Measurements from ENCODE around the gene CACNG7.
"Not testable (repeated sequence)": the region's sequence is repeated elsewhere in the genome, so short reads cannot be mapped to it uniquely, and the experiment has no call there.

The CACNG7 gene

DNA sequence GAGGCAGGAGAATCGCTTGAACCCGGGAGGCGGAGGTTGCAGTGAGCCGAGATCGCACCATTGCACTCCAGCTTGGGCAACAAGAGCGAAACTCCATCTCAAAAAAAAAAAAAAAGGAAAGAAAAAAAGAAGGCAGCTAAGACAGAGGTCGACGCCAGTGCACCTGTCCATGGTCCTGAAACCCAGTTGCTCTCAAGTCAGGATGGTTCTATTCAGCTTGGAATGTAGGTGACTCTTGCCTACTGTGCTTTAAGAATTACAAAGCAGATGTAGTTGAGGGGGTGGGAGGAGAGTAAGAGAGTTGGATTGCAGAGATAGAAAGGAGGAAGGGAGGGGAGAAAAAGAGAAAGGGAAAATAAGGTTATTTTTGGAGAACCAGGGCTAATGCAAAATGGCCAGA lies 18.7 kb downstream of the CACNG7 start:
- peaks cover 47% of the 10 kb centered on the region for H3K36me3 ChIP-seq (ENCODE audit: insufficient read depth, low read length)

DNA sequence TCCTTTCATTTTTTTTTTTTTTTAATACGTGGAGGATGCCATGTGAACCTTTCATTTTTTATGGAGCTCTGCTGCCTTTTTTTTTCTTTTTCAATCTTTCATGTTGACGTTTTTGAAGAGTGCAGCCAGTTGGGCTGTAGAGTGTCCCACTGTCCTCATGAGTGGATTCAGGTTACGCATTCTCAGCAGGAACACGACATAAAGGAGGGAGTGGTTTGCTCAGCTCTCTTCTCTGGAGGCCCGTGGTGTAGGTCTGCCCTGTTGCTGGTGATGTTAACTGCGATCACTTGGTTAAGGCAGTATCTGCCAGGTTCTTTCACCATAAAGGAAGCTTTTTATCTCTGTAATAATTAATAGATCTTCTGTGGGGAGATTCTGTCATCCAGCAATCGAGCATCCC lies 27.0 kb downstream of the CACNG7 start:
- Histone ChIP-seq H3K27me3 (ENCODE audit: insufficient read depth, low read length) (no peaks in the 10 kb centered on the region), H3K9me3 (ENCODE audit: low read length) (peaks cover 6% of the 10 kb centered on the region), H3K4me1 (ENCODE audit: insufficient read depth, low read length) (no peaks in the 10 kb centered on the region), H3K36me3 (ENCODE audit: insufficient read depth, low read length) (peaks cover 54% of the 10 kb centered on the region), H3K4me3 (ENCODE audit: low read length) (no peak overlapping the region), H2AFZ (ENCODE audit: low read depth, low read length) (no peak overlapping the region)

More for the DNA sequence above, 18.7 kb downstream of the CACNG7 start:
- H2AFZ ChIP-seq (ENCODE audit: low read depth, low read length) = no peak overlapping the region
- no peaks in the 10 kb centered on the region for H3K4me1 ChIP-seq (ENCODE audit: insufficient read depth, low read length)
- no peaks in the 10 kb centered on the region for H3K27me3 ChIP-seq (ENCODE audit: insufficient read depth, low read length)
- no peaks in the 10 kb centered on the region for H3K9me3 ChIP-seq (ENCODE audit: low read length)
- no peak overlapping the region for H3K4me3 ChIP-seq (ENCODE audit: low read length)

GRCh38 chr19:53942001-53942786 lies 33.1 kb downstream of the CACNG7 start:
- H3K4me3 ChIP-seq (ENCODE audit: low read length) = no peak overlapping the region

GRCh38 chr19:53944416-53944815 lies 35.3 kb downstream of the CACNG7 start:
- H3K4me1 ChIP-seq (ENCODE audit: insufficient read depth, low read length) = no peaks in the 10 kb centered on the region
- peaks cover 8% of the 10 kb centered on the region for H3K9me3 ChIP-seq (ENCODE audit: low read length)
- H2AFZ ChIP-seq (ENCODE audit: low read depth, low read length) = no peak overlapping the region
- H3K36me3 ChIP-seq (ENCODE audit: insufficient read depth, low read length) = peaks cover 24% of the 10 kb centered on the region
- H3K4me3 ChIP-seq (ENCODE audit: low read length) = no peak overlapping the region
- H3K27me3 ChIP-seq (ENCODE audit: insufficient read depth, low read length) = no peaks in the 10 kb centered on the region

More at GRCh38 chr19:53942001-53942786, 33.1 kb downstream of the CACNG7 start:
- Histone ChIP-seq H3K4me1 (ENCODE audit: insufficient read depth, low read length) (no peaks in the 10 kb centered on the region), H3K9me3 (ENCODE audit: low read length) (peaks cover 11% of the 10 kb centered on the region), H3K36me3 (ENCODE audit: insufficient read depth, low read length) (peaks cover 38% of the 10 kb centered on the region), H2AFZ (ENCODE audit: low read depth, low read length) (no peak overlapping the region), H3K27me3 (ENCODE audit: insufficient read depth, low read length) (no peaks in the 10 kb centered on the region)

DNA sequence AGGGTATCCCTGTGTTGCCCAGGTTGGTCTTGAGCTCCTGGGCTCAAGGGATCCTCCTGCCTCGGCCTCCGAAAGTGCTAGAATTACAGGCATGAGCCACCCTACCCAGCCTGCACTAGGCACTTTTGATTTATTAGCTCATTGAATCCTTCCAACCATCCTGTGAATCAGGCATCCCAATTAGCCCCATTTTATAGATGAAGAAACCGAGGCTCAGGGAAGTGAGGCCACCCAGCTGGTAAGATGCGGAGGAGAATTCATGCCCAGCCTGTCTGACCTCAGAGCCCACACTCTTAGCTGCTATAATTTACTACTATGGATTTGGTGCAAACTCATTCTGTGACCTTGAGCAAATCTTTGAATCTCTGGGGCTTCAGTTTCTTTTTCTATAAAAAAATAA lies 35.9 kb downstream of the CACNG7 start:
- peaks cover 5% of the 10 kb centered on the region for H3K9me3 ChIP-seq (ENCODE audit: low read length)
- no peaks in the 10 kb centered on the region for H3K27me3 ChIP-seq (ENCODE audit: insufficient read depth, low read length)
- H2AFZ ChIP-seq (ENCODE audit: low read depth, low read length) = no peak overlapping the region
- no peak overlapping the region for H3K4me3 ChIP-seq (ENCODE audit: low read length)
- no peaks in the 10 kb centered on the region for H3K4me1 ChIP-seq (ENCODE audit: insufficient read depth, low read length)
- peaks cover 20% of the 10 kb centered on the region for H3K36me3 ChIP-seq (ENCODE audit: insufficient read depth, low read length)

DNA sequence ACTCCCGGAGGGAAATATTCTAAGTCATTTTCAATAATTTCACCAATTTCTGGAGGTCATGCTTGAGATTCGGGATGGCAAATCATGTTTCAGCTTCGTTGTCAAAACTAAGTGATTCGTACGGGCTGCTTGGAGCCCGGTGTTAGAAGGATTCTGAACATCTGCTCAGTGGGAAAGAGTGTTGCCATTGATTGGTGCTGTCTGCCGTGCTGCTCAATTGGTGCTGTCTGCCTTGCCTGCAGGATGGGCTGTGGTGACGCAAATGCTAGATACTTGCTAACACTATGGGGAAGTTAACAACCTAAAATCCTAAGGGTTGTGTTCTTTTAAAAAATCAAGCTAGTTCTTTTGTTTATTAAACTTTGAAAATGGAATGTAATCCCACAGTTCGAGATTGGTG lies 36.4 kb downstream of the CACNG7 start:
- H3K4me1 ChIP-seq (ENCODE audit: insufficient read depth, low read length) = no peaks in the 10 kb centered on the region
- H3K36me3 ChIP-seq (ENCODE audit: insufficient read depth, low read length) = peaks cover 15% of the 10 kb centered on the region
- no peaks in the 10 kb centered on the region for H3K27me3 ChIP-seq (ENCODE audit: insufficient read depth, low read length)
- H3K4me3 ChIP-seq (ENCODE audit: low read length) = peak overlapping the region; percentile 38
- H3K9me3 ChIP-seq (ENCODE audit: low read length) = peaks cover 5% of the 10 kb centered on the region
- H2AFZ ChIP-seq (ENCODE audit: low read depth, low read length) = no peak overlapping the region

DNA sequence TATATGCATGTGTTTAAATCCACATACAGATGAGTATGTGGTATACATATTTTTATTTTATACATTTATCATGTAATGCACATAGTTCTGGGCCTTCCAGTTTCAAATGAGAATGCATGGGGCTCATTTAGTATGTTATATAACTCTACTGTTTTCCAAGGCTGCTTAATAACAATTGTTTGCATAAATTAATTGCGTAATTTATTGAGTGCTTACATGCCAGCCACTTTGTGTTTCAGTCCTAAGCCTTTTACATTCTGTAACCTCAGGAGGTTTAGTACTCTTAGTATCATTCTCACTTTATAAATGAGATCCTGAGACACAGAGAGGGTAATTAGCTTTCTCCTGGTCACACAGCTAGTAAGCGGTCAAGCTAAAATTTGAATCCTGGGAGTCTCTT lies 36.9 kb downstream of the CACNG7 start:
- H3K4me1 ChIP-seq (ENCODE audit: insufficient read depth, low read length) = no peaks in the 10 kb centered on the region
- H3K4me3 ChIP-seq (ENCODE audit: low read length) = peak overlapping the region; percentile 38
- H3K9me3 ChIP-seq (ENCODE audit: low read length) = peaks cover 5% of the 10 kb centered on the region
- peaks cover 13% of the 10 kb centered on the region for H3K36me3 ChIP-seq (ENCODE audit: insufficient read depth, low read length)
- H2AFZ ChIP-seq (ENCODE audit: low read depth, low read length) = no peak overlapping the region
- H3K27me3 ChIP-seq (ENCODE audit: insufficient read depth, low read length) = no peaks in the 10 kb centered on the region

- H3K27me3 ChIP-seq (ENCODE audit: insufficient read depth, low read length) = no peaks in the 10 kb centered on the region
- peaks cover under 1% of the 10 kb centered on the region for H3K36me3 ChIP-seq (ENCODE audit: insufficient read depth, low read length)
- H3K4me3 ChIP-seq (ENCODE audit: low read length) = no peak overlapping the region
- H3K9me3 ChIP-seq (ENCODE audit: low read length) = no peaks in the 10 kb centered on the region
- H3K4me1 ChIP-seq (ENCODE audit: insufficient read depth, low read length) = no peaks in the 10 kb centered on the region
- no peak overlapping the region for H2AFZ ChIP-seq (ENCODE audit: low read depth, low read length)
Observed at GRCh38 chr19:53947624-53948023, 38.5 kb downstream of the CACNG7 start.

GRCh38 chr19:53948611-53949010 lies 39.5 kb downstream of the CACNG7 start:
- not testable (repeated sequence) for H2AFZ ChIP-seq (ENCODE audit: low read depth, low read length); H3K4me3 ChIP-seq (ENCODE audit: low read length); H3K9me3 ChIP-seq (ENCODE audit: low read length); H3K36me3 ChIP-seq (ENCODE audit: insufficient read depth, low read length); H3K4me1 ChIP-seq (ENCODE audit: insufficient read depth, low read length); H3K27me3 ChIP-seq (ENCODE audit: insufficient read depth, low read length)

- Histone ChIP-seq H3K36me3 (ENCODE audit: insufficient read depth, low read length) (no peaks in the 10 kb centered on the region), H2AFZ (ENCODE audit: low read depth, low read length) (no peak overlapping the region), H3K27me3 (ENCODE audit: insufficient read depth, low read length) (no peaks in the 10 kb centered on the region), H3K9me3 (ENCODE audit: low read length) (no peaks in the 10 kb centered on the region), H3K4me3 (ENCODE audit: low read length) (no peak overlapping the region), H3K4me1 (ENCODE audit: insufficient read depth, low read length) (no peaks in the 10 kb centered on the region)
Observed at GRCh38 chr19:53951436-53951835, 42.4 kb downstream of the CACNG7 start.

GRCh38 chr19:53951947-53952346 lies 42.9 kb downstream of the CACNG7 start:
- Histone ChIP-seq H3K36me3 (ENCODE audit: insufficient read depth, low read length) (no peaks in the 10 kb centered on the region), H3K4me3 (ENCODE audit: low read length) (no peak overlapping the region), H3K9me3 (ENCODE audit: low read length) (no peaks in the 10 kb centered on the region), H3K27me3 (ENCODE audit: insufficient read depth, low read length) (no peaks in the 10 kb centered on the region), H2AFZ (ENCODE audit: low read depth, low read length) (no peak overlapping the region), H3K4me1 (ENCODE audit: insufficient read depth, low read length) (no peaks in the 10 kb centered on the region)

- H2AFZ ChIP-seq (ENCODE audit: low read depth, low read length) = no peak overlapping the region
- no peaks in the 10 kb centered on the region for H3K9me3 ChIP-seq (ENCODE audit: low read length)
- H3K4me1 ChIP-seq (ENCODE audit: insufficient read depth, low read length) = peaks cover 8% of the 10 kb centered on the region
- H3K27me3 ChIP-seq (ENCODE audit: insufficient read depth, low read length) = no peaks in the 10 kb centered on the region
- no peak overlapping the region for H3K4me3 ChIP-seq (ENCODE audit: low read length)
- H3K36me3 ChIP-seq (ENCODE audit: insufficient read depth, low read length) = no peaks in the 10 kb centered on the region
Observed at GRCh38 chr19:53953383-53953782, 44.3 kb downstream of the CACNG7 start.

DNA sequence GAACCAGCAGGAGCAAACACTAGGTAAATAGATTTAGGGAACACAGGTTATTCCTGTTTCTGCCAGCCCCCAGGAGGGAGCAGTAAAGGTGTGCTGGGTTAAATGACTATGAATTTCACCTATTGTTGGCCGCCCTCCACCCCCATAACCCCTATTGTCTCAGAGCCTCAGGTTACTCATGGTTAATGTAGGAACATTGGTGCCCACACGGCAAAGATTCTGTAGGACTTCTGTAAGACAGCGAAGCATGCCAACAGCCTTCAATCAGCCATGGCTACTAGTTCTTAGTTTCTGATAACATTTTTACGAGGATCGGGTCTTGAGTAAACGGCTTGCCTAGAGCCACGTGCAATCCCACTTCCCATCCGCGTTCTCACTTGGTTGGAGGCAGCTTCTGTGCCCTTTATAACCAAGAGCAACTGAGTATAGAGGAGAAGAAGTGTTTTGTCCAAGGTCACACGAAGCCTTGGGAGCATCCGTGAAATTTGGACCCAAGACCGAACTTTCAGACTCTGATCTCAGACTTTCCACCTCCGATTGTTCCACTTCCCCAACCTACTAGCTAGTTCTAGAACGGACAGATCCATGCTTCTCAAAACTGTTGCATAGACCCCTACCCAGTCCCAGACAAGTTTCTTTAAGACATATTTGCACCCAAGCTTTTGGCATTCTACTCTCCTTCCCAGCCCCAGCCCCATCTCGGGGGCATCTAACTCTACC lies 48.5 kb downstream of the CACNG7 start:
- Histone ChIP-seq H3K4me1 (ENCODE audit: insufficient read depth, low read length) (peaks cover 41% of the 10 kb centered on the region), H3K36me3 (ENCODE audit: insufficient read depth, low read length) (no peaks in the 10 kb centered on the region), H3K9me3 (ENCODE audit: low read length) (no peaks in the 10 kb centered on the region), H2AFZ (ENCODE audit: low read depth, low read length) (peak overlapping the region; percentile 78), H3K4me3 (ENCODE audit: low read length) (no peak overlapping the region), H3K27me3 (ENCODE audit: insufficient read depth, low read length) (no peaks in the 10 kb centered on the region)

Measured in neuron (in vitro differentiated cells).